ENCODE data around the gene PSG1.

The PSG1 gene

GRCh38 chr19:42816894-42817293 lies 62.6 kb downstream of the PSG1 start:
- no peak for DNase-seq
